SK-N-DZ (cell line): ENCODE results near the gene PADI2.

Experiments
- DNase-seq: peaks from one replicate; pipeline ENCODE4 v3.0.0-alpha.2; 2015; ENCODE audit warnings: low spot score

Gene PADI2

DNA sequence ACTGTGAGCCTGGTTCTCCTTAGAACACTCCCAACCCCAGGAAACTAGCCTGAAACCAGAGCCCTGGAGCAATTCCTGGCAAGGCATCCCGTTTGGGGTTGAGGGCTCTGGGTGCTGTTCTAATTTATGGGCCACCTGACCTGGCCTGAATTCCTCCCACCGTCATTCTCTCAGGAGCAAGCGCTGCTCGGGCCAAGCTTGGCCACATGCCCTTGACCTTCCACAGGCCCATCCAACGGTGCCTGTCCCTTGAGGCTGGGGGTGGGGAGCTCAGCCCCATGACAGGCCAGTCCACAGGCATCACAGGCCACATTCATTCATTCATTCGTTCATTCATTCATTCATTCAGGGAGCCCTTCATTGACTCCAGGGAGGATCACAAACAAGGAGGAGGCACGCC is 5.3 kb downstream of the PADI2 start:
- DNase-seq: no peak

GRCh38 chr1:17112496-17113236 is 6.6 kb downstream of the PADI2 start:
- no peak for DNase-seq

DNA sequence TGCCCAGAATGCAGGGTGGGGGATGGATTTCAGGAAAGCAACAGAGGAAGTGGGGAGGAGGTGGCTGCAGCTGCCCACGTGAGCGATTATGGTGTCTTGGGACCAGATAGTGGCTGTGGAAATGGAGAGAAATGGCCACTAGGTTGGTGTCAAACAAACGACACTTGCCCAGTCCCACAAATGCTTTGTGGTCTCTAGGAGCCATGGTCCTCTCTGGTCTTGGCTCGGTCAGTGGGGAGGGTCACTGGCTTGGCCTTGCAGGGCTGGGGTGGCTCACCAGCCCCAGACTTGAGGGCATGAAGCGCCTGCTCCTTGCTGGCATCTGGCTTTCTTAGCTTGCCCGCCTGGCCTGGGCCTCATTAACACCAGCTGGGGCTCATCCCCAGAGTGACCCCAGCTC is 7.2 kb downstream of the PADI2 start:
- no peak for DNase-seq

DNA sequence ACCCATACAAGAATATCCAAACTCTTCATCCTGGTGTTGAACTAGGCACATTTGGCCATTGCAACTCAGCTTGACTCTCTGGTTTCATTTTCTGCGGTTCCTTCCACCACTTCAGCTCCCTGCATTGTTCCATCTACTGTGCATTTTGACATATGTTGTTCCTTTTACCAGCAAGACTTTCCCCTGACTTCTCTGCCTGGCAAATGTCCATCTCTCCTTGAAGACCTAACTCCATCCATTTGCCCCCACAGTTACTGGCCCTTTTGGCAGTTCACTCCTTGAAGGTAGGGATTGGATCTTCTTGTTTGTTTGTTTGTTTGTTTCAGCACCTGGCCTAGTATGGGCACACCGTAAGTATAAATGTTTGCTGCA is 8.7 kb downstream of the PADI2 start:
- DNase-seq: no peak

DNA sequence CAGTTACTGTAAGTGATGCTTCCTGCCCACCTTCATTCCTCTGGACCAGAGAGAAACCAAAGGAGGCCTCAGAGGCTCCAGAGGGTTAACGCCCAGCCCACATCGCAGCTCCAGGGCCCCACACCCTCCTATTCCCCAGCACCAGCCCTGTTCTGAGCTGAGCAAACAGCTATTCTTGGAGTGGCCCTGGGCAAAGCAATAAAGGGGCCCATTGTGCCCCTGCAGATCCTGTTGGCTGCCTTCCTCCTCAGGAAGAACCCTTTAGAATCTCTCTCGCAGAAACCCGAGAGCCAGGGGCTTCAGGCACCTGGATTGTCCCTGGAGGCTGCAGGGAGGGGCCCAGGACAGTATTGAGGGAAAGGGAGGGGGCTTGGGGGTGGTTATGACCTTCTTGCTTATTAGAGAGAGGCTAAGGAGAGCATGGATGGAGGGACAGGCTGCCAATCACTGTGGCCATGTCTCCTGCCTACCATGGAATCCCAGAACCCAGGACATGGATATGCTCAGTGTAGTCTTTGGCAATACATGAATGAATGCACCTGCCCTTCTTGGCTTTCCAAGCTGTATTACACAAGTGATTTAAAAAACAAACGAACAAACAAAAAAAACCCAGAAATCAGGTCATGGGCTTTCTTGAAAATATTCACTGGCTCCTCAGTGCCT is 9.2 kb downstream of the PADI2 start:
- no peak for DNase-seq

GRCh38 chr1:17108786-17109185 is 10.5 kb downstream of the PADI2 start:
- DNase-seq: no peak

DNA sequence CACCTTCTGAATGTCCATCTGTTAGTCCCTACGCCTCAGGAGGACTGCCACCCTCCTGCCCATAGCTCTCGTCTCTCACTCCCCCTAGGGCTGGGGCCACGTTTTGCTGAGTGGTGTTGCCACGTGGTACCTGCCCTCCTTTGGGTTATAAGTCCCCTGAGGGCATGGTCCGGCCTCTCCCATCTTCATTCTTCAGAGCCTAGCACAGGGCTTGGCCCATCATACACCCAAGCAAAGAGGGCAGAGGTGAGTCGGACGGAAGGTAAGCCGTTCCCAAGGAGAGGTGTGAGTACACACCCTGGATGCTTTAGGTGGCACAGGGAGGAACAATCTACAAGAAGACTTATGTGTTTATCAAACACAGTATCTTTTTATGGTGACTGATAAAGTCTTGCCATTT is 10.9 kb downstream of the PADI2 start:
- DNase-seq: no peak

DNA sequence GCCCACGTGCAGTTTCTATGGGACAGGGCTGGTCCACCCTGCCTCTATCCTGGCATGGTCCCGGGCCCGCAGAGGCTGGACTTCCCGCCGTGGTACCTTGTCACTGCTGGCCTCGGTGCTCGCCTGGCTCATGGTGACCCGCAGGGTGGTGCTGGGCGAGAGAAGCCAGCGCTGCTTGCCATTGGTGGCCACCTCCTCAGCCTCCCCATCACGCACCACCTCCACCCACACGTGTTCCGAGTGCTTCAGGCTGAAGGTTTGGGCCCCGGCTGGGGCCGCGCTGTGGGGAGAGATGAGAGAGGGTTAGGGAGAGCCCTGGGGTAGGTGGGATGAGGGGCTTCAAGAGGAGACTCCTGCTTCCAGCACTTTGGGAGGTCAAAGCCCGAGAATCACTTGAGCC is 14.5 kb downstream of the PADI2 start:
- DNase-seq: no peak

DNA sequence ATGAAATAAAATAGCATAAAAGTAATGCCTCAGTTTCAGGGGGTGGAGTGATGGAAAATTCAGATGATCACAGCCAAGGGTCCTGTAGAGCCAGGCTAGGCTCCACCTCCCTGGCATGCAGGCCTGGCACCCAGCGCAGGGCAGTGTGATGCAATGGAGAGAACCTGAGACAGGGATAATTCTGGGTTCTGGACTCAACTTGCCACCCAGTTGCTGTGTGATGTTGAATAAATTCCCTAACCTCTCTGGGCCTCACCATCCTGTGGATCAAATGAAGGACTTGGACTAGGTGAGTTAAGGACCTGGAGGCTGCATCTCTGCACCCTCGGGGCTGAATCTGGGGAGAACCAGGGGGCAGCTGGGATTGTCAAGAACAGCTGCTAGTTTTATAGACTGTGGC is 17.0 kb downstream of the PADI2 start:
- no peak for DNase-seq

DNA sequence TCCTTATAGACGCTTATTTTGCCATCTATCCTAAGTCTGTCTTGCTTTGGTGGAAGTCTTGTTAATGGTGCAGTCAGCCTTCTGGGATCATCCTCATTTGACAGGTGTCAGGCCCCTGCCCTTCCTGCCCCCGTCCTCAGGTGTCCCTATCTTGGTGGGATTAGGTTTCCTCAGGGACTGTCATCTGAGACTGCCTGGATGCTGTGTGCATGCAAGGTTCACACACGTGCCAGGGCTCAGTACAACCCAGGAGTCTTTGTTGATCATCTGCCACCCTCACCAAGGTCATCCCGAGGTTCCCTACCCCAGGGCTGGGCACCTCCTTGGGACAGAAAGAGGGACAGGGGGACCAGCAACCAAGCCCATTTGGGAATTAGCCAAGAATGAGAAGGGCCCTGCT is 18.0 kb downstream of the PADI2 start:
- DNase-seq: no peak

- DNase-seq: no peak
Measured at GRCh38 chr1:17099616-17100340, 19.5 kb downstream of the PADI2 start.

GRCh38 chr1:17098446-17099317 is 20.6 kb downstream of the PADI2 start:
- DNase-seq: no peak

- DNase-seq: no peak
Measured at GRCh38 chr1:17097787-17098186, 21.5 kb downstream of the PADI2 start.

- DNase-seq: no peak
Measured at GRCh38 chr1:17097147-17097546, 22.1 kb downstream of the PADI2 start.

- no peak for DNase-seq
Measured at GRCh38 chr1:17096584-17096983, 22.7 kb downstream of the PADI2 start.

GRCh38 chr1:17095141-17095540 is 24.1 kb downstream of the PADI2 start:
- no peak for DNase-seq

DNA sequence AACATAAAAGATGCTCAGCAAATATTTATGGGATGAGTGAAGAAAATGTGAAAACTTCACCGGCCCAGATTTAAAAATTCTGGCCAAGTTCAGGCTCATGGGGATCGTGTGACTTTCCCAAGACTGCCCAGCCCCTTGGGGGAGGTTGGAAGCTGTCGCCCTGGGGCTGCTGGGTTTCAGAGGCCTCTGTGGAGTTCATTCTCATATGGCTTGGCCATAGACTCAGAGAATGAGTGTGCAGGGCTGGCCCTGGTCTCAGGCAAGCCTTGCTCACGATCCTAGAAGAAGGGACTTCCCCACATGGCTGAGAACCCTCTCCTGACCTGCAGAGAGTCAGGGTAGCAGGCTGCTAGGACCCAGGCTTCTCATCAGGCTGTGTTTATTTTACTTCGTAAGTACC is 24.6 kb downstream of the PADI2 start:
- DNase-seq: no peak

- DNase-seq: no peak
Measured at GRCh38 chr1:17093822-17094393, 25.3 kb downstream of the PADI2 start.

DNA sequence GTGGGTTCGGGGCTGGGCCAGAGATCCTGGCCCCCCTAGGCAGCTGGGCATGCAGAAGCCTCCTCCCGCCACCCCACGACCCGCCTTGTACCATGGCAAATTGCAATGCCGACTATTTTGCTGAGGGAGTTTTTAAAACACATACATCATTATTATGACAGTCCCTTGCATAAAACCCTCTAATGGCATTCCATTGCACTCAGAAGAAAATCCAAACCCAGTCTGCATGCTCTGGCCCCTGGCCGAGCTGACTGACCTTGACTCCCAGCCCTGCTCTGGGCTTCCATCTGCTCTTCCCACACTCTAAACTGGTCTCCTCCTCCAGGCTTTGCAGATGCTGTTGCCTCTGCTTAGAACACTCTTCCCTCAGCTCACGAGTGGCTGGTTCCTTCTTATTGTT is 28.0 kb downstream of the PADI2 start:
- no peak for DNase-seq

DNA sequence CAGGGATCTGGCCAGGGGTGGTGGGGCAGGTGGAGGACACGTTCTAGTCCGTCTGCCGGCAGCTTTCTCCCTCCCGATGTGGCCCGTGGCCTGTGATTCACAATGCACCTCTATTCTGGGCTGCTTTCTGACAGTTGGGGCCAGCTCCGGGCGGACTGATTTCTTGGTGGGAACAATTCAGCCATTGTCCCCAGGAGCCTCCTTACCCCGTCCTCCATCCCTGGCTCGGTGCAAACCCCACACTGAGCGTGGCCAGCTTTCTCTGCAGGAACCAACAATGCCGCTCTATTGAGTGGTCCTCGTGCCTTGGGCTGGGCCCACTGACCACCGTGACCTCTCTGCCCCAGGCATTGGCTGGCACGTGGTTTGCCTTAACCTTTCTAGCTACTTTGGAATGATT is 29.7 kb downstream of the PADI2 start:
- no peak for DNase-seq

GRCh38 chr1:17086751-17087150 is 32.5 kb downstream of the PADI2 start:
- no peak for DNase-seq

DNA sequence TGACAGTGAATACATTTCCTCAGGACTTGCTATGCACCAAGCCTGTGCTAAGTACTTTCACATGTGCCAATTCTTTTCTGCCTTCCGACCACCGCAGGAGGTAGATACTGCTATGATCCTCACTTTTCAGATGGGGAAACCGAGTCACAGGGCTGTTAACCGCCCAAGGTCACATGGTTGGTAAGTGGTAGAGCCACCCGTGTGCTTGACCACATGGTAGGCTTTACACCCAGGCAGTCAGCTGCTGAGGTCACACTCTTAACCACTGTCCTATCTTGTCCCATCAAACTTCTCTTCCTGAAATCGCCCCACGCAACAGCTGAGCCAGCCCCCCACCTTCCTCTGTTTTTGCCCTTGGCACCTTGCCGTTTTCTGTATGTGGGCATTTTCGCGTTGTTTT is 34.5 kb downstream of the PADI2 start:
- no peak for DNase-seq
